SHP77 (cell line): ENCODE measurements around the gene B3GALT4.
A peak's percentile ranks its signal among the peaks of the same experiment; 100 is the strongest.

ENCODE experiments used
- DNase-seq, 2 experiments: peaks; one replicate each; lab custom pipeline; 2025; lab: John Stamatoyannopoulos, UW

Gene B3GALT4

DNA sequence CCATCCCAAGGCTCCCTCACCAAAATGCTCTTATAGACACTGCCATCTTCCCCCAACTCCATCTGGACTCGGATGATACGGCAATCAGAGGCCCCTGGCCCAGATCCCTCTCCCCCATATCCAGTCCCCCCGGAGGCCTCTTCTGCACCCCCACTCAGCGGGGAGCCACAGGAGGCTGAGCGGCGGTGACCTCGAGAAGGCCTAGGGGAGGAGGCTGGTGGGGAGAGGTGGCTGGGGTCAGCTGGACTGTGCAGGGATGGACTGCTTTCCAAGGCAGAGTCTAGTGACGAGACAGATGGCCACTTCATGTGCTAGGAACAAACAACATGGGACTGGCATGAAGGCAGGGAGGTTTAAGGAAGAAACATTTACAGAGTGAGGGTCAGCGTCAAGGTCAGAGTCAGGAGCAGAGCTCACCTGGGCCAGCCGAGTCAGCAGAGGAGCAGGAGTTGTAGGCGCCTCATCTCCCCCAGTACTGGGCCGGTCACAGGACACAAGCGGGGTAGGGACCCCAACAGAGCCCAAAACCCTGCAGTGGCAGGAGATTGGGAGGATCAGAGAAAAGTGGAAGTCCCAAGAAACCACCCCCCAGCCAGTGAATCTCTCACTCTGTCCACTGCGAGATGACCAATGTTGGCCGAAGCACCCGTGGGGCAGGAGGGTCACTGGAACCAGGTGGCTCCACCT lies 16.2 kb downstream of the B3GALT4 start:
- no peak for DNase-seq

DNA sequence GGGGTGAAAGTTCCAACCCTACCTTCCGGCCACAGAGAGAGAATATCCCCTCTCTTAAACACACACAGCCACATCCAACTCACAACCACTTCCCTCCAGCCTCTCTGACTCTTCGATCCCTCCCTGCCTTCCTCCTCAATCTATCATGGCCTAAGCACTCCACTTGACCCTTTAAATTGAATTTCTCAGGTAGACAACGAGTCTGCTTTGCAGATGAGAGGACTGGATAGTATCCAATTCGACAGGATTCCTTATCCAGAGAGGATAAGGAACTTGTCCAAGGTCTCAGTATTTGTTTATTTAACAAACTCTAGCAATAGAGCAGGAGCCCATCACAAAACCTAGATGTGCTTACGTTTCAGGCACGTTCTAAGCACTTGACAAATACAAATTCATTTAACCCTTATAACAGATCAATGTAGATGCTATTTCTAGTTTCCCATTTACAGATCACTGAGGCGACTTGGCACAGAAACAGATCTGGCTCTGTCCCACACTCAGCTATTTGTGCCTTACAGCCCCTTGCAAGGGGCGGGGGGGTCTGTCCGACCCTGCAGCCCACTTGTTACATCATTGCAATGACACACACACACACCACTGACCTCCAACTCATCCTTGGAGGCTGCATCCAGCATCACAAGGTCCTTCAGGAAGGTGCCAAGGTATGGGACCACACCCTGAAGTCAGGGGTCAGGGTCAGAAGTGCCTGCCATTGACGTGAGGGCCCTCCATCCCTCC lies 17.3 kb downstream of the B3GALT4 start:
- DNase-seq, result no peak

DNA sequence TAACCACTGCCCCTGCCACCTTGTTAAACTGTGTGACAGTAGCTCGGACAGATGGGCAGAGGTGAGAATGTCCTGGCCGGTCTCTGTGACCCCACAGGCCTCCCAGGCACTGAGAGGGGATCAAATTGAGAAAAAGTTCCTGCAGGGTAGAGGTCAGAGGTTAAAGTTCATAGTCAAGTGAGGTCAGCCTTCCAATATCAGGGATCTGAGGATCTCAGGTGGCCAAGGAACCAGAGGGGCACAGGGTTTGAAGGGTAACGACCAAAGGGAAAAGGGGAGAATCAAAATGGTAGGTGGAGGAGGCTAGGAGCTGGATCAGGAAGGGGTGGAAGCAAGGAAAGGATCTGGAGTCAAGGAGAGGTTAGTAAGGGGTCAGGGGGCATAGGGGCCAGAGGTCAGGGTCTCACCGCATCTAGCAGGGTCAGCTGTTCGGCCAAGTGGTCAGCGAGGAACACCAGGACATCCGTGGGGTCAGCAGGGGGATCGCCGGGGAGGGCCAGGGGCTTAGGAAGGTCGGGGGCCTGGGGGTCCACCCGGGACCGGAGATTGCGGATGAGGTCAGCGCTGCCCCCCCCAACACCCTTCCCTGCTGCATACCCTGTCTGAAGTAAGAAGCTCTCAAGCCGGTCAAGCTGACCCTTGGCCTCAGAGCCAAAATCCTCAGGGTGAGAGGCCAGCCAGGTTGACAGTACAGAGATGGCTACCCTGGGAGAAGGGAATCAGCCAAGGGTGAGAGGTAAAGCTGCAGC lies 18.9 kb downstream of the B3GALT4 start:
- no peak for DNase-seq

DNA sequence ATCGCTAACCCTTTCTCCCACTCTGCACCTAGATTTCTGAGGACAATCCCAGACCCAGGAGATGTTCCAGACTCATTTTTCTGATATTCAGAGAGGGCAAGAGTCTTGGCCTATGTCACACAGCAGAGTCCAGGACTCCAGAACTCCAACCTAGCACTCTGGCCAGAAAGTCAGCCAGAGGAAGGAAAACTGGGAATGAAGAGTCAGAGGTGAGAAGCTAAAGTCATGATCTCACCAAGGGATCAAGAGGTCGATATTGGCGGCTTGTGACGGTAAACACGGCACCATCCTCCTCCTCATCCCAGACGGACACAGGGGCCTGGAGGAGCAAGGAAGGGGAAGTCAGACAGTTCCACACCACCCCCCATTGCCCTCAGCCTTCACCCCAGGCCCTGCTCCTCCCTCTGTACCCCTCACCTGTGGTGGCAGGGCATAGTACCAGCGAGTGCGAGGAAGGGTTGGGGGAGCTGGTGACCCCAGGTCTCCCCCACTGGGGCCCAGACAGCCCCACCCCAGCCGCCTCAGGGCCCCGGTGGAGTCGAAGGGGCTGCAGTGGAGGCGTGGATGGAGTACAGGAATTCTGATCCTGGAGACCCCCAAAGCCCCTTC lies 20.0 kb downstream of the B3GALT4 start:
- no peak for DNase-seq

DNA sequence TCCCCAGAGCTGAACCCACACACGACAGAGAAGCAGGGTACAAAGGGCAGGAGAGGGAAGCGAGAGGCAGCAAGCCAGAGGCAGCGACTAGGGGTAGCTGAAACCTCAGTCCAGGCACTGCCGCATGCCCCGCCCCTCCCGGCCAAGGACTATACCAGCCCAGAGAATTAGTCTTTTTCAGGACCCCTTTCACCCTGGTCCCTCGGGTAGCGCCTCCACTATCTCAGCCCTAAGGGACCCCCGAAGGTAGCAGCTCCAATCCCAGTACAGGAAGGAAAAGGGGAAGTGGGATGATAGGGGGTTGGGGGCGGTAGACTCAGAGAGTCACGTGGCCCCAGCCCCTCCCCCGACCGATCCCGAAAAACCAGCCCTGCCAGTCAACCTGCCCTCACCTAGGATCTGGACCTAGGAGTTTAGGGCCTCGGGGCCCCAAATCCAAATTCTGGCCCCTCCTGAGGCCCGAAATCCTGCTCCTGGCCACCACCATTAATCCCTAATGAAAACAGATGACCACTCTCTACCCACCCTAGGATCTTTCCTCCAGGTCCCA lies 20.6 kb downstream of the B3GALT4 start:
- no peak for DNase-seq

DNA sequence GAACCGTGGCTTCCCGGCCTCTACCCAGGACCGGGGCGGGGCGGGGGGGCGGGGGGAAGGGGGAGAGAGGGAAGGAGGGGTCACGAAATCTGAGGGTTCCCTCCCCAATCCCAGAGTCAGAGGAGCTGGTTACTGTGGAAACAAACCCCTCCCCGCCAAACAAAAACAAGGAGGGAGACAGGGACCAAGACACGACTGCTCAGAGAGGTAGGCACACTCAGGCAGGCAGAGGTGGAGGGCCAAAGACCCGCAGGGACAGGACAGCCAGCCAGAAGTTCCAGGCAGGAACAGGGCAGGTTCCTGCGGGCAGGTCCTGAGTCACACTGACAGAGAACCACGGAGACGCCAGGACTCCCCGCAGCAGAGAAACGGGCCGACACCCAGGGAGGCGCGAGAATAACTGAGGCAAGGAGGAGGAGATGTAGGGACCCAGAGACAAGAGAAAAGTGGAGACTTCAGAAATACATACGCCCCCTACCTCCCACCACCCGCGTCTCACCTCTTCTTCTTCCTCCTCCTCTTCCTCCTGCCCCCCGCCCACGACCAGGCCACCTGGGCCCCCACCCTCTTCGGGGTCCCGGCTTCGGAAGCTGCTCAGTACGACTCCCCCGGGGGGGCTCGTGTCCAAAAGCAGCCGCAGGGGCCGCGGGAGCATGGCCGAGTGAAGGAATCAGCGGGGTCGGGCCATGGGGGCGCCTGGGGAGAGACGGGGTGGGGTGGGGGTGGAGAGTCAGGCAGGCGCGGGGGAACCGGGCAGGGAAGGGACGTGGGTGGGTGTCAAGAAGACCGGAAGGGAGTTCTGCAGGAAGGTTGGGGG lies 21.2 kb downstream of the B3GALT4 start:
- peak in 1 of 2 experiments; percentile 36 for DNase-seq

DNA sequence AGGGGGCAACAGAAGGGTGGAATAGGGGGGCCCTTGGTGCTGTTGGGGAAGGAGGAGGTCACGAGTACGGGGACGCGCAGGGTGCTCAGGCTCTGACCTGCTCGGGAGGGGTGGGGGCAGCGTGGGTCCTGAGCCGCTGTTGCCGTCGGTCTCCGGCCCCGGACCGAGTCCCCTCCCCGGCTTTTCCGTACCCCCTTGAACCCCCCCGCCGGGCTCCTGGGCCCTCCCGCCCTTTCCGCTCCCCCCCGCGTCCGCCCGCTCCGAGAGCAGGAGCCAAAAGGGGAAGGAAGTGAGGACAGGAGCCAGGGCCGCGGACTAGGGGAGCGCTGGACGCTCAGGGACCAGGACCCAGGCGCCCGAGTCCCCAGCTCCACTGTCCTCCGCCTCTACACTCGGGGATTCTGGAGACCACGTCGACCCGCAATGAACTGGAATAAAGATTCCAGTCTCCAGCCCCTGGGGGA lies 21.9 kb downstream of the B3GALT4 start, which contains the start of gene RGL2:
RGL2 (minus strand) TSS at position 170 of the 464 bp plus-strand sequence. CDS start 332 bp downstream, outside the sequence.
- DNase-seq, result peak in 1 of 2 experiments; percentile 49

DNA sequence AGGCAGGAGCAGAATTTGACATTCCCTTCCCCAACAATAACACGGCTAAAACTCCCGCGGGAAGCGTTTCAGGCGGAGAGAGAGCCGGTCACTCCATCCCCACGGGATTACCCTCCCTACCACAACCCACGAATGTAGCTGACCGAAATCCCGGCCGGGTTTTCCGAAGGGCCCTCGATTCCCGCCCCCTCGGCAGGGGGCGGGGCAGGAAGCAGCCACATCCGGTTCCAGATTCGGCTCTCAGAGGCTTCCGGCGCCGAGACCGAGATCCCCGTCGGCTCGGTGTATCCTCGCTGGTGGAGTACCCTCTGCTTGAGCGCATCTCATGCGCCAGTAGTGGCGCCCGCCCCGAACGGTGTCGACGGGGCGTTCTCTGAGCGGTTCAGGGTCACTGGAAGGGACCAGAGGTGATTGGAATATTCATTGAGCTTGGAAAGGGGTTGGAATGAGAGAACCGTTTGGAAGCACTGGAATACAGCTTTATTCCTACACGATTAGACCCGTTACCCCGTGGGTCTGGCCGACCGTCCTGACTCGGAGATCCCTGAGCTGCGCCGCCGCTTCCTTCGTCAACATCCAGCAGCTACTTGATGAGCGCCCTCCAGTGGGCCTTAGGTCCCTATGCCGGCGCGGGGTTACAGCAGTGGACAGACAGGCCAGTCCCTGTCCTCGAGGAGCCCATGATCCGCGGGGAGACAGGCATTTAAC lies 22.5 kb downstream of the B3GALT4 start:
- DNase-seq, result peak; percentile 88 to 89

DNA sequence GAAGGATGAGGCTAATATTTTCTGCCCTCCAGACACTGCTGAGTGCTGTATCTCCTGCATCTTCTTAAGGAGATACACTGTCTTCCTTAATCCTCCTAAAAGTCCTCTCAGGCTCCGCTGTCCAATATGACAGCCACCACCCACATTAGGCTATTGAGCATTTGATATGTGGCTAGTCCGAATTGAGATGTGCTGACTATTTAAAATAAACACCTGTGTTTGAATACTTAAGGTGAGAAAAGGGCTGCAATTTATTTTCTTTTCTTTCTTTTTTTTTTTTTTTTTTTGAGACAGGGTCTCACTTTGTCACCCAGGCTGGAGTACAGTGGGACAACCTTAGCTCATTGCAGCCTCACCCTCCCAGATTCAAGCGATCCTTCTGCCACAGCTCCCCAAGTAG lies 25.0 kb downstream of the B3GALT4 start:
- no peak for DNase-seq

DNA sequence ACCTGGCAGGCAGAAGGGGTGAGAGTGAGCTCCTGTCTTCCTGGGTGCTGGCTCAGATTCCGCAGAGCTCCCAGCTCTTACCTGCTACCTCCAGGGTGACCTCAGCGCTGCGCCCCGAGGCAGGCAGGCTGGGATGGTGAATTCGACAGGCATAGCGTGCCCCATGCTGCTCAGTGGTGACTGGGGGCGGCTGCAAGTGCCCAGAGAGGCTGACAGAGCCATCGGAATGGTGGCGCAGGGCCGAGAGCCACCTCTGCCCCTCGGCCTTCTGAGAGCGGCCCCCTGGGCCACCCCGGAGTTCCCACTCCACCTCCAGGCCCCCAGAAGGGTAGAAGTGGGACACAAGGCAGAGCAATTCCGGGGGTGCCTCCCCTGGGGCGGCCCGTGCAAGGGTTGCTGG lies 27.3 kb downstream of the B3GALT4 start:
- DNase-seq, result no peak

DNA sequence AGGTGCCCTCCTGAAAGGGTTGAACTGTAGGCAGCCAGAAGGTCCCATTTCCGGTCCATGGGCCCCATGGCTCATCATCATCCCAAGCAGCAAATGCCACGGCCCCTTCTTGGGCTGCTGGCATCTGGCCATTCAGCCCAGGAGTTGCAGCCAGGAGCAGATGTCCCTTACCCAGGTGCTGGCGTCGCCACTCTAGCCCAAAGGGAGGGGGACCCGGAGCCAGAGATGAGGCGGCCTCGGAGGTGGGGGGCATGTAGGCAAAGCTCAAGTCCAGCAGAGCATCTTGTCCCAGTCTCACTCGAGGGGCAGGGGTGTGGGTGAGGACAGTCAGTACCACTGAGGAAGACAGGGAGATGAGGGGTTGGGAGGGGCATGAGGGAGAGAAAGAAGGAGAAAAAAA lies 28.1 kb downstream of the B3GALT4 start:
- DNase-seq, result no peak

DNA sequence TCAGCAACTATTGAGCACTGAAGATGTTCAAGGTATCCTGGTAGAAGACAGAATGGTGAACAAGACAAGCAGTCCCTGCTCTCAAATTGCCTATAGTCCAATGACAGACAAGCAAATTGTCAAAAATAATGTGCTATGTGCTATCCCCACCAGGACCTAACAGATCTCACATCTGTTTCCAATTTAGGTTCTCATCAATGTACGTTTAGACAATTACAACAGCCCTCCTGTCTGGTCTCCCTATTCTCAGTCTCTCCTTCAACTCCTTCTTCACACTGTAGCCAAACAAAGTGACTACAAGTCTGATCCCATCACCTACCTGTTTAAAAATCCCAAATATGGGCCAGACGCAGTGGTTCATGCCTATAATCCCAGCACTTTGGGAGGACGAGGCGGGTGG lies 29.4 kb downstream of the B3GALT4 start:
- DNase-seq, result no peak

DNA sequence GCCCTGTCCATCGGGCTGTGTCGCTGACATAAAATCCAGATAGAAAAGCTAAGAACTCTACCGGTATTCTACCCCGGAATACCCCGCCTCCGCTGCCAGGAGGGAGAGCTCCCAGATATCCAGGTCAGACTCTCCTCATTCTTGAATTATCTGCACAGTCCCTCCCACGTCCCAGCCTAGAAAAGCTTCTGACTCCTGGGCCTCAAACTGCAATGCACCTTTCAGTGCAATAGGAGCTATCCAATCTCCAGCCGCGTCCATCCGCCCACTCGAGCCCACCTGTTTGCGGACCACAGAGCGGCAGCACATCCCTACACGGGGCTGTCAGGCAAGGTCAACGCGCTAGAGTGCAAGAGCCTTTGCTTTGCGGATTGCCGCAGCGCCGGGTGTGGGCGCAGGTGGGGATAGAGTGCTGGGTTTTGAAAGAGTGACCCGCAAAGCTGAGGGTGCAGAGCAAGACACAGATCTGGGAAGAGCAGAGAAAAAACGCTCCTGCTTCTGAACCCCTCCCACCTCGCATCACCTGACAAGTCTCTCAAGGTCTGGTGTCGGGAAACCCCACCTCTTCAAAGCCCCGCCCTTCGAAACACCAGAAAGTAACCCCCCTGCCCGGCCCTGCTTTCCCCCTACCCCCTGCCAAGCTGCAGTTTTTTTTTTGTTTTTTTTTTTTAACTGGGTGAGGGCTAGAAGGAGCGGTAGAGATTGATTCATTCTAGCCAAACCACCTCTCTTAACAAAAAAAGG lies 35.6 kb downstream of the B3GALT4 start:
- DNase-seq, result peak; percentile 46 to 64

DNA sequence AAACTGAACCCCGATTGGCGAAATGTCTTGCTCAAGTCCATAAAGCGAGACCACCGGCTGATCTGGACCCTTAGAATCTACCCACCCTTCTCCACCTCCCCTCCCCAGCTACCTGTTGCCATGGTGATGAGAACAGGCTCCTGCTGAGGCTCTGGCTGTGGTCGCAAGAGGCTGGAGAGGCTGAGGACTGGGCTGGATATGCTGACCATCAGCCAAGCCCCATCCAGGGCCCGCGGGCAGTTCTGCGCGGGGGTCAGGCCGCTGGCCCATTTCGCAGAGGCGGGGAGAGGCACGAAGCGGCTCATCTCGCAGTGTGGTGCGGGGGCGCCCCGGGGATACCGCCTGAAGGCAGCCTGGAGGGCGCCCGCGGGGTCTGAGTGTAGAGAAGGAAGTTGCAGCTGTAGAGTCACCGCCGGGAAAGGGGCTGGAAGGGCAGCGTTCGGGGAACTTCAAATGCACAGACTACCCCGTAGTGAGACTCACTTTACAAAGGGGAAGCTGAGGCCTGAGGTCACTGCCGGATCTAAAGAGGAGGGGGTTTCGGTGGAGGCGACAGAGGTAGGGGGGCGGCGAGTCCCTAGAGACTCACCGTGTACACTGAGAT lies 36.3 kb downstream of the B3GALT4 start:
- DNase-seq, result peak in 1 of 2 experiments; percentile 21

DNA sequence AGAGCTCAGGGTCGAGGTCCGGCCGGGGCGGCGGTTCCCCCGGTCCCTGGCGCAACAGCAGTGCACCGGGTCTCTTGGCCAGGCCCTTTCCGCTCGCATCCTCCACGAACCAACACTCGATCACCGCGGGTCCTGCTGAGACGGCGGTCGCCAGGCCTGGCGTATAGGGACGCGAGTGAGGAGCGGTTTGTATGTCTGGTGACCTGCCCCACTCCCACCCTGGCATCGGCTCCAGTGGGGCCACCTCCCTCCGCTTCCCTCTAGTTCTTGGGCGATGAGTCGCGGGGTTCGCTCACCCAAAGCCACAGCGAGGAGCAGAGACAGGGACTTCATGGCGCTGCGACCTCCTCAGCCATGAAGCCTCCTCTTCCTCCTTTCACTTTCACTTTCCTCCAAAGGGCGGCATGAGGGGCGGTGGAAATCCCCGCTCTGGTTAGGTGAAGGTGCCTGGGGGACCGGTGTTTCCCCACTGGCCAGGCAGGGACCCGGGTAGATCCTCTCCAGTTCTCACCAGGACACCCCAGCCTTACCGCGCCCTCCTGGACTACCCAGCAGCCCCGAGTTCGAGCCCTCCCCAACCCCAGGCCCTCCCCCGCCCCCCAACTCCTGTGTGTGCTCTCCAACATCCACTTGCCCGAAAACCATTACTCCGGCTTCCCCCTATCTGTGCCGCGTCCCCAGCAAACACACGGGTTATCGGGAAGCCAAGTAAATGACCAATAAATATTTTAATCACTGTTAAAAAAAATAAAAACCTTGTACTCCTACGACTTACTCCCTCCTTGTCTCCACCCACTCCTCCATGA lies 37.0 kb downstream of the B3GALT4 start, which contains the start of gene TAPBP:
TAPBP (minus strand) TSS at position 370 of the 806 bp plus-strand sequence; CDS start at position 333, 37 bp downstream.
- DNase-seq, result peak in 1 of 2 experiments; percentile 19

DNA sequence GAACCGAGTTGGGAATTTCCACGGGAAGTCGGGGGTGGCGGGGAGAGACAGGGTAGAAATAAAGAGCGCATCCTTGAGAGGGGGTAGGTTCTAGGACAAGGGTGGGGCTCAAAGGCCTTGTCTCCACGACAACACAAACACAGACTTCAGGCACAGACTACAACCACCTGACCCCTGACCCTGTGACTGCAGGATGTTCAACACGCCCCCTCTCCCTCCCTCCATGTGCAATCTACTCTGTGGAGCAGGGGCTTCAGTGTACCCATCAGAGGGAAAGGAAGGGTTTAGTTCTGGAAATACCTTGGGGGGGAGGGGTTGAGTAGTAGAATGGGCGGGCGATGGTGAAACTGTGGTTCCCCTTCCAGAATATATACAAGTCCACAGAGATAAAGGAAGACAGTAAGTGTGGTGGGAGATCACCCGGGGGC lies 37.6 kb downstream of the B3GALT4 start:
- peak; percentile 37 to 47 for DNase-seq

DNA sequence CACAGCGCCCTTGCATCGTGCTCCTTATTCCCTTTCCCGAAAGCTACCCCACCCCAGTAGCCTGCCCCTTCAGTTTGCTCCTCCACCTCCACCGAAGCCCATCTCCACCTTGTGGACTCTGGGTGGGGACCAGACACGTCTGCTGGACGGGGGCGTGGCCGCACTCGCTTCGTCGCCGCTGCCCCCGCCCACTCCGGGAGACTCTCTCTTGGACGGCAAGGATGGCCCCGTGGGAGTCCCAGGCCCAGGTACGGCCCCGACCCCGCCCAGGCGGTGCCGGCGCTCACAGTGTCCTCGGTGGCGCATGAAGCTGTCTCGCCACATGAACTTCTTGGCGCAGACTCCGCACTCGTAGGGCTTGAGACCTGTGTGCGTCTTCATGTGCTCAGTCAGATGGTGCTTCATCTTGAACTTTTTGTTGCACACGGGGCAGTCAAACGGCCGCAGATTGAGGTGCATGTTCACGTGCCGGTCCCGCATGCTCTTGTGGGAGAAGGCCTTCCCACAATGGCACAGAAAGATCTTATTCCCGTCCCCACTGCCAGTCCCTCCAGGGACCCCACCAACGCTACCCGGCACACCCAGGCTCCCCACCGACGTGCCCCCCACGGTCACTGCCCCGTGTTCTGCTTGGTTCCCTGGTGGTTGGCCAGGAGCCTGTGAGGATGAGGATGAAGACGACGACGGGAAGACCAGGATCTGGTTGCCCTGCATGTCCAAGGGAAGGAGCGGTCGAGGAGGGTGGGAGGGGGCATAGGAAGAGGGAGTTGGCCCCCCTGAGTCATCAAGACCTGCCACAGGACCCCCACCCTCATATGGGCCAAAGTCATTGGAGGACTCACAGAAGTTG lies 38.2 kb downstream of the B3GALT4 start:
- DNase-seq, result no peak
